Left ventricle myocardium inferior (tissue), 1 donor: ENCODE results near the gene LRRC31. TPM values are rescaled to one million over a fixed set of nuclear protein-coding genes. Genes with fewer than 3 reads are reported as not detected.

Source experiments
- DNase-seq: peaks from one replicate; pipeline ENCODE4 v3.0.0-alpha.2; 2020
- H3K27ac ChIP-seq: fragments of 200-600 bp; replicated peaks from 2 replicates; pipeline ENCODE4 v1.8.0; 2021
- H3K27me3 ChIP-seq: fragments of 200-600 bp; 2 replicates; pipeline ENCODE4 v1.8.0; 2021; ENCODE audit warnings: low read depth
- H3K36me3 ChIP-seq: fragments of 200-600 bp; 2 replicates; pipeline ENCODE4 v1.8.0; 2021
- H3K4me1 ChIP-seq: fragments of 200-600 bp; 2 replicates; pipeline ENCODE4 v1.8.0; 2021
- H3K4me3 ChIP-seq: fragments of 200-600 bp; 2 replicates; pipeline ENCODE4 v1.8.0; 2021; ENCODE audit warnings: mild to moderate bottlenecking, moderate library complexity
- H3K9me3 ChIP-seq: fragments of 200-600 bp; replicated peaks from 2 replicates; pipeline ENCODE4 v1.8.0; 2021
- CTCF ChIP-seq: fragments of 200-600 bp; IDR thresholded peaks from 2 replicates; pipeline ENCODE4 v1.8.0; 2021; ENCODE audit warnings: antibody characterized with exemption, mild to moderate bottlenecking, borderline replicate concordance
- intact Hi-C: fragments of 100-400 bp; cut with micrococcal nuclease; formaldehyde crosslinking; loops from one replicate; pipeline ENCODE4 v1.11.0; 2022
- total RNA-seq: library from RNA; stranded (reverse); fragmentation: NEBNext Ultra II Directional; extraction: Animal tissue kit (Norgen Biotek cat#: 25700); gene quantifications from one replicate; pipeline ENCODE4 v1.2.1, GENCODE V29; 2021
- donor health status: DM: no; HTN: yes; CAD: no; lungs with severe emphysema.

The LRRC31 gene
- total RNA-seq, 1 donor from 2014 or later, result not detected

GRCh38 chr3:169790219-169790618 lies 79.5 kb downstream of the LRRC31 start:
- peaks cover 56% of the 10 kb centered on the region for H3K36me3 ChIP-seq
- no peaks in the 10 kb centered on the region for H3K27me3 ChIP-seq
- no peak for TF ChIP-seq CTCF
- intact Hi-C loops, result no loop called here
- no peak overlapping the region for H3K27ac ChIP-seq
- no peak for DNase-seq
- H3K4me1 ChIP-seq, result no peaks in the 10 kb centered on the region
- H3K9me3 ChIP-seq, result no peaks in the 10 kb centered on the region
- no peak overlapping the region for H3K4me3 ChIP-seq

Other genes starting within 250 kb of the LRRC31 start
- gene MECOM, start 206.2 kb downstream of the LRRC31 start, total RNA-seq, result 18.1 TPM
- 3.8 TPM for gene TERC, start 104.9 kb downstream of the LRRC31 start, total RNA-seq
- gene ACTRT3, start 100.4 kb downstream of the LRRC31 start, total RNA-seq, result 0.55 TPM
- 12.4 TPM for gene MYNN, start 96.5 kb downstream of the LRRC31 start, total RNA-seq
- not detected for gene LRRIQ4, start 57.1 kb downstream of the LRRC31 start, total RNA-seq
- 1.6 TPM for gene LRRC34, start 57.0 kb downstream of the LRRC31 start, total RNA-seq
- gene SAMD7, start 41.6 kb upstream of the LRRC31 start, total RNA-seq, result not detected
- gene SEC62, start 96.9 kb upstream of the LRRC31 start, total RNA-seq, result 76.5 TPM
- gene GPR160, start 168.1 kb upstream of the LRRC31 start, total RNA-seq, result 0.99 TPM